RWPE2 (cell line): ENCODE results near the gene PLXDC1.

Source experiments
- ATAC-seq: fragments of 200-7000 bp; cut with Tn5 transposase; 3 replicates; pipeline ENCODE4 v1.9.1; 2021; ENCODE audit warnings: low read depth
- DNase-seq: peaks from one replicate; pipeline ENCODE4 v3.0.0-alpha.2; 2020; ENCODE audit warnings: low spot score
- H3K27ac ChIP-seq: fragments of 450-650 bp; 2 replicates; pipeline ENCODE4 v1.5.1; 2017; ENCODE audit warnings: mild to moderate bottlenecking; ENCODE audit not compliant: poor library complexity, severe bottlenecking
- H3K27me3 ChIP-seq: fragments of 250-450 bp; sonication (Bioruptor Pico); 2 replicates; pipeline ENCODE4 v1.5.1; 2021; ENCODE audit warnings: mild to moderate bottlenecking, moderate library complexity; ENCODE audit not compliant: insufficient read depth, poor library complexity, severe bottlenecking
- H3K36me3 ChIP-seq: fragments of 250-450 bp; sonication (Bioruptor Pico); 2 replicates; pipeline ENCODE4 v1.5.1; 2020; ENCODE audit warnings: low read depth, mild to moderate bottlenecking, moderate library complexity
- H3K4me1 ChIP-seq: fragments of 250-450 bp; sonication (Bioruptor Pico); 2 replicates; pipeline ENCODE4 v1.5.1; 2021; ENCODE audit warnings: mild to moderate bottlenecking, moderate library complexity; ENCODE audit not compliant: insufficient read depth, poor library complexity, severe bottlenecking
- H3K4me3 ChIP-seq: fragments of 250-450 bp; sonication (Bioruptor Pico); 2 replicates; pipeline ENCODE4 v1.5.1; 2021; ENCODE audit warnings: mild to moderate bottlenecking, moderate library complexity; ENCODE audit not compliant: severe bottlenecking
- H3K9me3 ChIP-seq: fragments of 250-450 bp; sonication (Bioruptor Pico); 2 replicates; pipeline ENCODE4 v1.5.1; 2021; ENCODE audit warnings: mild to moderate bottlenecking, moderate library complexity; ENCODE audit not compliant: severe bottlenecking
- TF ChIP-seq, protein P1 (sequence below): fragments of 450-650 bp; IDR thresholded peaks from one replicate; pipeline ENCODE4 v1.5.1; 2017; ENCODE audit warnings: mild to moderate bottlenecking, moderate library complexity; ENCODE audit not compliant: poor library complexity, severe bottlenecking

PLXDC1 gene

GRCh38 chr17:39097150-39097519, 54.3 kb downstream of the PLXDC1 start:
- no peak overlapping the region for H3K4me3 ChIP-seq
- no peaks in the 10 kb centered on the region for H3K4me1 ChIP-seq
- DNase-seq (no peak), ATAC-seq (no peak)
- TF ChIP-seq, protein P1, sequence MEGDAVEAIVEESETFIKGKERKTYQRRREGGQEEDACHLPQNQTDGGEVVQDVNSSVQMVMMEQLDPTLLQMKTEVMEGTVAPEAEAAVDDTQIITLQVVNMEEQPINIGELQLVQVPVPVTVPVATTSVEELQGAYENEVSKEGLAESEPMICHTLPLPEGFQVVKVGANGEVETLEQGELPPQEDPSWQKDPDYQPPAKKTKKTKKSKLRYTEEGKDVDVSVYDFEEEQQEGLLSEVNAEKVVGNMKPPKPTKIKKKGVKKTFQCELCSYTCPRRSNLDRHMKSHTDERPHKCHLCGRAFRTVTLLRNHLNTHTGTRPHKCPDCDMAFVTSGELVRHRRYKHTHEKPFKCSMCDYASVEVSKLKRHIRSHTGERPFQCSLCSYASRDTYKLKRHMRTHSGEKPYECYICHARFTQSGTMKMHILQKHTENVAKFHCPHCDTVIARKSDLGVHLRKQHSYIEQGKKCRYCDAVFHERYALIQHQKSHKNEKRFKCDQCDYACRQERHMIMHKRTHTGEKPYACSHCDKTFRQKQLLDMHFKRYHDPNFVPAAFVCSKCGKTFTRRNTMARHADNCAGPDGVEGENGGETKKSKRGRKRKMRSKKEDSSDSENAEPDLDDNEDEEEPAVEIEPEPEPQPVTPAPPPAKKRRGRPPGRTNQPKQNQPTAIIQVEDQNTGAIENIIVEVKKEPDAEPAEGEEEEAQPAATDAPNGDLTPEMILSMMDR = no peak
- H3K27ac ChIP-seq = no peak overlapping the region
- H3K27me3 ChIP-seq = no peaks in the 10 kb centered on the region
- no peaks in the 10 kb centered on the region for H3K9me3 ChIP-seq
- H3K36me3 ChIP-seq = no peaks in the 10 kb centered on the region

DNA sequence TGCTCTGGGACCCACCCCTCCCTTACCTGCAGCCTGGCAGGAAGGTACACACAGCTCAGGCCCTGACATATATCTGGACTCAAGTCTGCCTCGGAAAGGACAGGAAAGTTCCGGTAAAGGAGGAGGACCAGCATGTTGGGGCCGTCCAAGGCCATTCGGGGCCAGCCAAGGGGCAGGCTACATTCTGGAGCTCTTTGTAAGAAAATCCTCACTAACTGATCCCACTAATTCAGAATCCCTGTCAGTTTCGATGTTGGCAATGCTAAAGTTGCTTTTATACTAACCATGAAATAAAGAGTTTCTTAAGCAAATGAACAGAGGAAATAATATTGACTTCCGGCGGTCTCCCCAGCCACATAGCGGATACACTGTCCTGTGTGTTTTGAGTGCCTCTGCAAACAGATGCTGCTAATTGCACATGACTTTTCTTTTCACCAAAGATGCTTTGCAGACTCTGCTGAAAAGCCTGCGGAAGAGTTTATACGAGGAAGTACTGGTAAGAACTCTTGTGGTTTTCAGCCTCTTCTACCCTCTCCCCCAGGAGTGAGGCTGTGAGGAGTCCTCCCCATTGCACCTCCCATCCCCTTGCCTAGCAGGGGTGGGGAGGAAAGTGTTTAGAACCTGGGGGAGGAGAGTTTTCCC, 54.8 kb downstream of the PLXDC1 start:
- H3K4me1 ChIP-seq = no peaks in the 10 kb centered on the region
- no peak for ATAC-seq
- no peak for DNase-seq
- TF ChIP-seq, protein P1 = no peak
- H3K9me3 ChIP-seq = no peaks in the 10 kb centered on the region
- H3K27ac ChIP-seq = no peak overlapping the region
- no peak overlapping the region for H3K4me3 ChIP-seq
- no peaks in the 10 kb centered on the region for H3K27me3 ChIP-seq
- H3K36me3 ChIP-seq = no peaks in the 10 kb centered on the region

GRCh38 chr17:39095309-39095686, 56.1 kb downstream of the PLXDC1 start:
- ATAC-seq = no peak
- Histone ChIP-seq H3K4me1 (no peaks in the 10 kb centered on the region), H3K36me3 (no peaks in the 10 kb centered on the region), H3K27me3 (no peaks in the 10 kb centered on the region), H3K4me3 (no peak overlapping the region), H3K9me3 (no peaks in the 10 kb centered on the region), H3K27ac (no peak overlapping the region)
- TF ChIP-seq, protein P1 = no peak
- no peak for DNase-seq

- TF ChIP-seq, protein P1 = no peak
- H3K4me1 ChIP-seq = no peaks in the 10 kb centered on the region
- H3K9me3 ChIP-seq = no peaks in the 10 kb centered on the region
- H3K4me3 ChIP-seq = no peak overlapping the region
- H3K27ac ChIP-seq = no peak overlapping the region
- no peaks in the 10 kb centered on the region for H3K27me3 ChIP-seq
- DNase-seq (no peak), ATAC-seq (no peak)
- no peaks in the 10 kb centered on the region for H3K36me3 ChIP-seq
Measured at GRCh38 chr17:39094607-39095308, 56.7 kb downstream of the PLXDC1 start.

DNA sequence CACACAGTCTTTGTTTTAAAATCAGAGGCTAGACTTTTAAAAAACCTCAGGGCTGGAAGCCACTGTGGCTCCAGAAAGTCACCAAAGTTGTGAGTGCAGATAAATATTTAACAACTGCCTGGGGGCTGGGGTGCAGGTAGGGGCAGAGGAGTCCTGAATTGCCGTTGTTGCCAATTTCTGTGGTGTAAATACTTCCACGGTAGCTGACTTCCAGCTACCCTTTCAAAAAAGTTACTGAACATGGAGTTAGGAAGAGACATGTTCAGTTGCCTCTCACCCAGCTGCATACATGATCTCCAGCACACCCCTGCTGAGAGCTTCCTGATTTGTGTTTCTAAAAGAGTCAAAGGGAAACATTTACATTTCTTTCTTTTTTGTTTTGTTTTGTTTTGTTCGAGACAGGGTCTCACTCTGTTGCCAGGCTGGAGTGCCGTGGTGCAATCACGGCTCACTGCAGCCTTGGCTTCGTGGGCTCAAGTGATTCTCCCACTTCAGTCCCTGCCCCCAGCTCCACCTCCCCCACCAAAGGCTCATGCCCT, 58.7 kb downstream of the PLXDC1 start:
- Histone ChIP-seq H3K9me3 (no peaks in the 10 kb centered on the region), H3K4me3 (no peak overlapping the region), H3K36me3 (no peaks in the 10 kb centered on the region), H3K27ac (no peak overlapping the region), H3K4me1 (no peaks in the 10 kb centered on the region), H3K27me3 (no peaks in the 10 kb centered on the region)
- TF ChIP-seq, protein P1 = no peak
- DNase-seq (no peak), ATAC-seq (no peak)
